Measurements from ENCODE around the gene CPSF6. TPM values are rescaled to one million over a fixed set of nuclear protein-coding genes. Genes with fewer than 3 reads are reported as not detected.
"Not testable (repeated sequence)": the region's sequence is repeated elsewhere in the genome, so short reads cannot be mapped to it uniquely, and the experiment has no call there.

Gene CPSF6
- polyA plus RNA-seq, 3 donors: 95.9 to 104 (median 103) TPM

- DNase-seq (ENCODE audit: low read depth in 3 of 3, low spot score in 2 of 3): no peak
Observed at GRCh38 chr12:69258655-69259054, 19.3 kb downstream of the CPSF6 start.

GRCh38 chr12:69262264-69262974 lies 23.1 kb downstream of the CPSF6 start:
- no peak for DNase-seq (ENCODE audit: low read depth in 3 of 3, low spot score in 2 of 3)

DNA sequence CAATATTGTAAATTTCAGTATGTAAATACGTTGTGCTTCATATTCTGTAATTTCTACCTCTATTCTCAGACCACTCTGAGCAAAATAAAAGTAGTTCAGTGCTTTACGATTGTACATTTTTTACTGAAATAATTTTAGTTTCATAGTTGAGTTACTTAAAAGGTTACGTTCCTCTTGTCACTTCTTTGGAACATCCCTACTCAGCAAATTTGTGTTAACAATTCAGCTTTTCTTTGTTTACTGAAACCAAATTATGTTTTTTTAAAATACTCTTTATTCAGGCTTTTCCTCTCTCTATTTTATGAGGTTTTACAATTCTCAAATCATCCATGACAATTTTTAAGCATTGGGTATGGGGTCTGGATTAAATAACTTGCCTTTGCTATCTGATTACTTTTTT lies 25.8 kb downstream of the CPSF6 start:
- no peak for DNase-seq (ENCODE audit: low read depth in 3 of 3, low spot score in 2 of 3)

GRCh38 chr12:69265633-69266032 lies 26.3 kb downstream of the CPSF6 start:
- DNase-seq (ENCODE audit: low read depth in 3 of 3, low spot score in 2 of 3): not testable (repeated sequence)

DNA sequence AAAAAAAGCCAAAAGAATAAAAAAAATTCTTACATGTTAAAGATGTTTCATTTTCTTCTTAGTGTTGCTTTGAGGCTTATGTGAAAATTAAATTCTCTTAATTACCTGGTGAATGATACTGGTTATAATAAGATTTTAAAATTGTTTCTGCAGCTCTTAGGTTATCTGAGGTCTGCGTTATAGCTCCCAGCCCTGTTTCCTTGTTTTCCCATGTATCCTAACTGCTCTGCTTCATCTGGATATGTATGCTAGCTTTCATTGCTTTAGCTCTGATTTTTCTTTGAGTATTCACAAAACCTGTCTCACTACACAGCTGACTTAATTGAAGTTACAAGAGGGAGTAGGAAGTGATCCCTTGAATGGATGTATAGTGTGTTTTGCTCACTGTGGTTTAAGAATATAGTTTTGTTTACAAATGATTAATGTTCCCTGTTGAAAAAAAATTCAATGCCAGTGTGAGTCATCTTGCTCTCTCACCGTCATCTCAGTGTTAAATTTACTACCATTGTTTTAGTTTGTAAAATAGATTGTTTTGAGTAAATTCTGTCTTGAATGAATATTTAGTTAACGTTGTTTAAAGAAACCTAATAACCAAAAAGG lies 26.8 kb downstream of the CPSF6 start:
- DNase-seq (ENCODE audit: low read depth in 3 of 3, low spot score in 2 of 3): no peak

GRCh38 chr12:69269736-69270135 lies 30.4 kb downstream of the CPSF6 start:
- no peak for DNase-seq (ENCODE audit: low read depth in 3 of 3, low spot score in 2 of 3)

DNA sequence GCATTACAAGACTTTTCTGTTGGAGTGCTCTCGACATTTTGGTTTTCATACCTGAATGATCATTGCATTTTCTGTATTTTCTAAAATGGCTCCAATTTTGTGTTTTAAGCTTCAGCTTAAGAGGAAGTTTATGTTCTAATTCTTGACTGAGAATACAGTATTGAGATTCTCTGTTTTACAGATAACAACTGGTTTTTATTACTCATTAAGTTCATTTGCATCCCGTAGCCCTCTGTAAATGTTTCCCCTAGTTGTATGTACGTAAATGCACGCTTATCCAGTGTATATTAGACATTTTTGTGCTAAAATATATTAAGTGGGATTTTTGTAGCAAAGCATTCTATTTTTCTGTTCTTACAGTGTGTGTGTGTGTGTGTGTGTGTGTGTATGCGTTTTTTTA lies 33.1 kb downstream of the CPSF6 start:
- no peak for DNase-seq (ENCODE audit: low read depth in 3 of 3, low spot score in 2 of 3)

DNA sequence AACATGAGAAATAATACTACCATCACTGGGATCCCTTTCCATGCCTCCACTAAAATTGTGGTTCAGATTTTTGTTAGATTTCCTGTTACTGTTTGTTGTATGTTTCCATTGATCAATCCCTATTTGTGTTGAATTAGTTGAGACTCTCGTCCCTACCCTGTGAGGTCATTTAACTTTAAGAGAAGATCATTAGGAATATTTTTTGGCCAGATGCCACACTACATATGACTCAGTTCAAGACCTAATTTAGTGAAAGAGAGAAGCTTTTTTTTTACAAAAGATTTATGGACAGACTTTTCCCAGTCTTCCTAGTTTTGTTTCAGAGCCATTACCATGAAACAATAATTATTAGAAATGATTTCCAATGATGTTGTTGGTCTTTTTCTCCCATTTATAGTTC lies 35.5 kb downstream of the CPSF6 start:
- DNase-seq (ENCODE audit: low read depth in 3 of 3, low spot score in 2 of 3): no peak

DNA sequence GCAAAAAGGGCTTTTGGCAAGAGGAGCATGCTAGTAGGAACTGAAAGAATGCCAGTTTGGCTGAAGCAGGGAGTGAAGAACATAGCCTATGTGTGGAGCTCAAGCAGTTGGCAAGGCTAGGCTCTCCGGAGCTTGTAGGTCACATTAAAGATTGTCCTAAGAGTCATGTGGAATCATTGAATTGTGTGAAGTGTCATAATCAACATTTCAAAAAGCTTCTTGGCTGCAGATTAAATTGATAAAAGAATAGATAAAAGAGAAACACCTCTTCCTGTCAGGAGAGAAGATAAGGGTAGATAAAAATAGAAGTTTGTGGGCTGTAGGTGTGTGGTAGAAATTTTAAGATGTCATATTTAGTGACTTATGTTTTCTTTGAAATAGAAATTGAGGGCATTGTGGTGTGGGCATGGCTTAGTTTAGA lies 36.1 kb downstream of the CPSF6 start:
- DNase-seq (ENCODE audit: low read depth in 3 of 3, low spot score in 2 of 3): no peak

DNA sequence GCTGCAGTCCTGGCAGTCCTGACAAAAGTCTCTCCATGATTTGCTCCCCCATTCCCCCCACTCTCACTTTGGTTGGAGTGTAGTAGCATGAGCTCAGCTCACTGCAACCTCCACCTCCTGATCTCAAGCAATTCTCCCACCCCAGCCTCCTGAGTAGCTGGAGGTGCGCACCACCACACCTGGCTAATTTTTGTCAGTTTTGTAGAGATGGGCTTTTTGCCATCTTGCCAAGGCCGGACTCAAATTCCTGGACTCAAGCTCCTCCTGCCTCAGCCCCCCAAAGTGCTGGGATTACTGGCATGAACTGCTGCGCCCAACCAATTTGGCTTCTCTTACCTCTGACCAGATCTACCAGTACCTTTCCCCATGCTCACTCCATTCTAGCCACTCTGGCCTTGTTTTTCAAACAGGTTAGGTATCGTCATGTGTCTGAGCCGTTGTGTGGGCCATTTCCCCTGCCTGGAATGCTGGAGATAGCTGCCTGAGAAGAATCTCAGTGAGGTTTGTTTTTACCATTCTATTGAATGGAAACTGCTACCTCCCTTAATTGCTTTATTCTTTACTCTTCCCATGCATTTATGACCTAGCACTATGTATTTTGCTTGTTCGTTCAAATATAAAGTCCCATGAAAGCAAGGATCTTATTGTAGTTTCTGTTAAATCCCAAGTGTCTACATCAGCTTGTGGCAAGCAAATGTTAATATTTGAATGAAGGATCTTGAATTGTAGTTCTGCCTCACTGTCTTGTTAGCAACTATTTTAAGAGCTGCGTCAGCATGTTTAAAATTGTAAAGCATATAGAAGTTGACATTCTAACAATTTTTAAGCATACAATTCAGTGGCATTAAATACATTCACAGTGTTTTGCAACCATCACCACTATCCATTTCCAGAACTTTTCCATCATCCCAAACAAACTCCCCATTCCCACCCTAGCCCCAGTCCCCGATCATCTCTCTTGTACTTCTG lies 39.7 kb downstream of the CPSF6 start:
- DNase-seq (ENCODE audit: low read depth in 3 of 3, low spot score in 2 of 3): no peak

GRCh38 chr12:69284131-69284530 lies 44.8 kb downstream of the CPSF6 start:
- peak; percentile 8 to 23 (median 18) for DNase-seq (ENCODE audit: low read depth in 3 of 3, low spot score in 2 of 3)

DNA sequence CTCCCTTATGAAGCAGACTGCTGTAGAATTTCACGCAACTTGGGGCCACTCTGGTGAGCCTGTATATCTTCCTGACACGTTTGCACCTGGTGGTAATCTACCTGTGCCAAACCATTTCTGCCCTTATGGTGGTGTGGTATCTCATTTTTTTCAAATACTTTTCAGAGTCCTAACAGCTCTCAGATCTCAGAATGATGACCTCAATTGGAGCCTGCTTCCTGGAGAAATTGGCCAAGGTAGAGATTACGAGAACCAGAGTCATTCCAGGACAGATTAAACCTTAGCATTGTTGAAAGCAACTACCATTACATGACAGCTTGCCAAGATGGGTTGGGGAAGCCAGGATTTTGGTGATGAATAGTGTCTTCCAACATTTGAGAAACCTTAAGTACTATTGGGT lies 48.2 kb downstream of the CPSF6 start:
- DNase-seq (ENCODE audit: low read depth in 3 of 3, low spot score in 2 of 3): no peak

GRCh38 chr12:69290545-69291277 lies 51.3 kb downstream of the CPSF6 start:
- peak; percentile 49 to 62 (median 56) for DNase-seq (ENCODE audit: low read depth in 3 of 3, low spot score in 2 of 3)

GRCh38 chr12:69291278-69291593 lies 51.9 kb downstream of the CPSF6 start:
- no peak for DNase-seq (ENCODE audit: low read depth in 3 of 3, low spot score in 2 of 3)

DNA sequence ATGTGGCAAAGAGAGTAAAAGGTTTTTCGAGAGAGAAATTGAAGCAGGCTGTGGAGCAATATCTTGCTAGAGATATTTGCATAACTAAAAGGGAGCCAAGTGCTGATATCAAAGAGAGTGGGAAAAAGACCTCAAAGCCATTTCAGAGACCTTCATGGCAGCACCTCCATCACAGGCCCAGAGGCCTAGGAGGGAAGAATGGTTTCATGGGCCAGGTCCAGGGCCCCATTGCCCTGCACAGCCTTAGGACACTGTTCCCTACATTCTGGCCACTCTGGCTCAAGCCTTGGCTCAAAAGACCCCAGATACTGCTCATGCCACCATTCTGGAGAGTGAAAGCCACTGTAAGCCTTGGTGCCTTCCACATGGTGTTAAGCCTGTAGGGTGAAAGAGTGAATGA lies 58.8 kb downstream of the CPSF6 start:
- DNase-seq (ENCODE audit: low read depth in 3 of 3, low spot score in 2 of 3): no peak

- no peak for DNase-seq (ENCODE audit: low read depth in 3 of 3, low spot score in 2 of 3)
Observed at GRCh38 chr12:69298947-69299346, 59.6 kb downstream of the CPSF6 start.

DNA sequence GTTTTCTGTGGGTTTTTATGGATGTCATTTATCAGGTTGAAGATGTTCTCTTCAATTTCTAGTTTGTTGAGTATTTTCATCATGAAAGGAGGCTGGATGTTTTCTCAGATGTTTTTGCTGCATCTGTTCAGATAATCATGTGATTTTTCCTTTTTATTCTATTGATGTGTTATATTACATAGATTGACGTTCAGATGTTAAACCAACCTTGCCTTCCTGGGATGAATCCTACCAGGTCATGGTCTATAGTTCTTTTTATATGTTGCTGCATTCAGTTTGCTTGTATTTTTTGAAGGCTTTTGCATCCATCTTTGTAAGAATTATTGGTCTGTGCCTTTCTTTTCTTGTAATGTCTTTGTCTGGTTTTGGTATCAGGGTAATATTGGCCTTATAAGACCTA lies 64.9 kb downstream of the CPSF6 start:
- no peak for DNase-seq (ENCODE audit: low read depth in 3 of 3, low spot score in 2 of 3)

- no peak for DNase-seq (ENCODE audit: low read depth in 3 of 3, low spot score in 2 of 3)
Observed at GRCh38 chr12:69309461-69309860, 70.1 kb downstream of the CPSF6 start.

DNA sequence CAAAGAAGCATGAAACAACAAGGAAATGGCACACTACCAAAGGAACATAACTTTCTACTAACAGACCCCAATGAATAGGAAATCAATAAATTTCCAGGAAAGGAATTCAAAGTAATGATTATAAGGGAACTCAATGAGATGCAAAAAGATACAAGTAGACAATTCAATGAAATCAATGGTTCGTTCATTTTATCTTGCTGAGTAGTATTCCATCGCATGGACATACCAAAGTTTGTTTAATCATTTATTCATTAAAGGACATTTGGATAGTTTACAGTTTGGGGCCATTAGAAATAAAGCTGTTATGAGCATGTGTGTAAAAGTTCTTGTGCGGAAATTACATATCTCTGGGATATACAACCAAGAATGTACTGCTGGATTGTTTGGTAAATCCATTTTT lies 73.8 kb downstream of the CPSF6 start:
- DNase-seq (ENCODE audit: low read depth in 3 of 3, low spot score in 2 of 3): no peak

DNA sequence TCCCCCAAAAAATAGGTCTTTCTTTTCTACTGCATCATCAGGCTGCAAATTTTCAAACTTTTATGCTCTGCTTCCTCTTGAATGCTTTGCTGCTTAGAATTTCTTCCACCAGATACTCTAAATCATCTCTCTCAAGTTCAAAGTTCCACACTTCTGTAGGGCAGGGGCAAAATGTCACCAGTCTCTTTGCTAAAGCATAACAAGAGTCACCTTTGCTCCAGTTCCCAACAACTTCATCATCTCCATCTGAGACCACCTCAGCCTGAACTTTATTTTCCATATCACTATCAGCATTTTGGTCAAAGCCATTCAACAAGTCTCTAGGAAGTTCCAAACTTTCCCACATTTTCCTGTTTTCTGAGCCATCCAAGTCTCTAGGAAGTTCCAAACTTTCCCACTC lies 77.4 kb downstream of the CPSF6 start:
- not testable (repeated sequence) for DNase-seq (ENCODE audit: low read depth in 3 of 3, low spot score in 2 of 3)

DNA sequence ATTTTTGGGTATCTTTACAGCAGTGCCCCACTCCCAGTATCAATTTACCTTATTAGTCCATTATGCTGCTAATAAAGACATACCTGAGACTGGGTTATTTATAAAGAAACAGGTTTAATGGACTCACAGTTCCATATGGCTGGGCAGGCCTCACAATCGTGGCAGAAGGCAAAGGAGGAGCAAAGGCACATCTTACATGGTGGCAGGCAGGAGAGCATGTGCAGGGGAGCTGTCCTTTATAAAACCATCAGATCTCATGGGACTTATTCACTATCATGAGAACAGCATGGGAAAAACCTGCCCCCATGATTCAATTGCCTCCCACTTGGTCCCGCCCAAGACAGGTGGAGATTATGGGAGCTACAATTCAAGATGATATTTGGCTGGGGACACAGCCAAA lies 77.9 kb downstream of the CPSF6 start:
- not testable (repeated sequence) for DNase-seq (ENCODE audit: low read depth in 3 of 3, low spot score in 2 of 3)

All from right renal cortex interstitium (tissue), 3 donors.